GM12891 (cell line): ENCODE results near the gene GRAMD2A.

ENCODE experiments used
- POLR2A ChIP-seq: IDR thresholded peaks from 2 replicates; pipeline ENCODE4 v1.6.1; 2011; ENCODE audit warnings: low read depth, low read length, control low read depth
- POLR2AphosphoS5 ChIP-seq: IDR thresholded peaks from 2 replicates; pipeline ENCODE4 v1.6.1; 2011; ENCODE audit warnings: low read depth, low read length, control low read depth
- POU2F2 ChIP-seq: IDR thresholded peaks from 2 replicates; pipeline ENCODE4 v1.6.1; 2011; ENCODE audit warnings: low read depth, mild to moderate bottlenecking, control low read depth, low read length, moderate library complexity
- SPI1 ChIP-seq: IDR thresholded peaks from 2 replicates; pipeline ENCODE4 v1.6.1; 2011; ENCODE audit warnings: low read depth, low read length, control low read depth
- TAF1 ChIP-seq: IDR thresholded peaks from 2 replicates; pipeline ENCODE4 v1.6.1; 2011; ENCODE audit warnings: low read depth, low read length, control low read depth

DNA sequence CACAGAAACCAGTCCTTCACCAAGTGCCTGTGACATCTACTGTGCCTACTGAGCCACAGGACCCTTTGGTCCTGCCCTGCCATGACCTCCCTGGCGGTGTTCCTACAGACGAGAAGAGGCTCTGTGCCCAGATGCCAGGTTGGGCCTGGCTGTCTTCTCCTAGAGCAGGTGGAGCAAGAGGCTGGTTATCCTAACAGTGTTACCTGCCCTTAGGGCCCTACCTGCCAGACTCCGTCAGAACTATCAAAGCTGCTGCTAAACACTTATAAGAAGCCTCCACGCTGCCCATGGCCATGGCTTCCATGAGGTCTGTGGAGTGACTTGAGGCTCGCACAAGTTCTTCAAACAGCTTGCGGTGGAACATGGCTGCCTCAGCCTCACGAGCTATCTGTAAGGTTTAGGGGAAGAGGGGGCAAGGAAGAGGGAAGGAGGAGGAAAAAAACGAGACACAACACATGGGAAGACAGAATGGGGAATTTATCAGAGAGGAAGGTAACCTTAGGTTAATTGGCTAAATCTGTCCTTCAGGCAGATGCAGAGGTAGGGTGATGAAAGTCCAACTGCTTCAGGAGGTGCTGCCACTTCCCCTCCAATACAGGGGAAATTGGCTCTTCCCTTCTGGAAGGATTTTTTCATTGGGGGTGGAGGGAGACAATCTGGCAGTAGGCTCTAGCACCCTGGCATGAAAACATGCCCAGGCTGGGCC, 5.4 kb upstream of the GRAMD2A start:
- TF ChIP-seq POLR2AphosphoS5 (no peak), POLR2A (no peak), TAF1 (no peak), POU2F2 (no peak), SPI1 (no peak)
